Loucy (cell line): ENCODE measurements around the gene NLGN1.

Source experiments
- CTCF ChIP-seq: fragments of 200-600 bp; sonication (generic); conservative IDR thresholded peaks from 2 replicates; pipeline ENCODE4 v1.5.1; 2014; ENCODE audit warnings: mild to moderate bottlenecking, antibody characterized with exemption, low read length
- EZH2phosphoT487 ChIP-seq: fragments of 200-600 bp; IDR thresholded peaks from 2 replicates; pipeline ENCODE4 v1.6.1; 2018; ENCODE audit warnings: antibody characterized with exemption, mild to moderate bottlenecking, moderate library complexity, borderline replicate concordance

GRCh38 chr3:174333640-174334039 is 936.1 kb downstream of the NLGN1 start:
- TF ChIP-seq CTCF = no peak
- TF ChIP-seq EZH2phosphoT487 = no peak
